RWPE2 (cell line): ENCODE results near the gene PDZRN4.

Experiments
- ATAC-seq: fragments of 200-7000 bp; cut with Tn5 transposase; 3 replicates; pipeline ENCODE4 v1.9.1; 2021; ENCODE audit warnings: low read depth
- DNase-seq: peaks from one replicate; pipeline ENCODE4 v3.0.0-alpha.2; 2020; ENCODE audit warnings: low spot score
- H3K27ac ChIP-seq: fragments of 450-650 bp; 2 replicates; pipeline ENCODE4 v1.5.1; 2017; ENCODE audit warnings: mild to moderate bottlenecking; ENCODE audit not compliant: poor library complexity, severe bottlenecking
- H3K27me3 ChIP-seq: fragments of 250-450 bp; sonication (Bioruptor Pico); 2 replicates; pipeline ENCODE4 v1.5.1; 2021; ENCODE audit warnings: mild to moderate bottlenecking, moderate library complexity; ENCODE audit not compliant: insufficient read depth, poor library complexity, severe bottlenecking
- H3K36me3 ChIP-seq: fragments of 250-450 bp; sonication (Bioruptor Pico); 2 replicates; pipeline ENCODE4 v1.5.1; 2020; ENCODE audit warnings: low read depth, mild to moderate bottlenecking, moderate library complexity
- H3K4me1 ChIP-seq: fragments of 250-450 bp; sonication (Bioruptor Pico); 2 replicates; pipeline ENCODE4 v1.5.1; 2021; ENCODE audit warnings: mild to moderate bottlenecking, moderate library complexity; ENCODE audit not compliant: insufficient read depth, poor library complexity, severe bottlenecking
- H3K4me3 ChIP-seq: fragments of 250-450 bp; sonication (Bioruptor Pico); 2 replicates; pipeline ENCODE4 v1.5.1; 2021; ENCODE audit warnings: mild to moderate bottlenecking, moderate library complexity; ENCODE audit not compliant: severe bottlenecking
- H3K9me3 ChIP-seq: fragments of 250-450 bp; sonication (Bioruptor Pico); 2 replicates; pipeline ENCODE4 v1.5.1; 2021; ENCODE audit warnings: mild to moderate bottlenecking, moderate library complexity; ENCODE audit not compliant: severe bottlenecking
- TF ChIP-seq, protein P1 (sequence below): fragments of 450-650 bp; IDR thresholded peaks from one replicate; pipeline ENCODE4 v1.5.1; 2017; ENCODE audit warnings: mild to moderate bottlenecking, moderate library complexity; ENCODE audit not compliant: poor library complexity, severe bottlenecking

Gene PDZRN4

DNA sequence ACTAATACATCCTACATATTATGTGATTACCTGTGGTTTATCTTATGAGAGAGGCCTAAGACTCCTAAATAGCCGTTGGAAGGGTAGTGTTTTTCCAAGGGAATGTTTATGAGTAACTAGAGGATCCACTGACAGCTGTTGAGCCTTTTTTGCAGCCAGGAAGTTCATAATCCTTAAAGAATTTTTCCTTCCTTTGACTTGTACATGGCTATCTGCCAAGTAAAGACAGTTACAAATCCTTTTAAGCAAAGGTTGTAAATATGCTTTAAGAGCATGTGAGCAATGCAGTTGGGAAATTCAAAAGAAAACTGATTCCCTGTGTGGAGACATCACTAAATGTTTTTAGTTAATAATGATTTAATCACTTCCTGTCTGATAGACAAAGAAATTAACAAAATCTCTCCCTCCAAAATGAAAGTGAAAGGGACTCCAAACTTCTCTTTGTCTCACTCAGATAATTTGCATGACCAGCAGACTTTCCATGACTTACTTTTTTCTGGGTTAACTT, 333.8 kb downstream of the PDZRN4 start:
- H3K9me3 ChIP-seq, result no peaks in the 10 kb centered on the region
- DNase-seq (no peak), ATAC-seq (peak; percentile 96)
- H3K27ac ChIP-seq, result peak overlapping the region; percentile 85
- no peaks in the 10 kb centered on the region for H3K36me3 ChIP-seq
- no peak overlapping the region for H3K4me3 ChIP-seq
- H3K4me1 ChIP-seq, result peaks cover 15% of the 10 kb centered on the region
- TF ChIP-seq, protein P1, sequence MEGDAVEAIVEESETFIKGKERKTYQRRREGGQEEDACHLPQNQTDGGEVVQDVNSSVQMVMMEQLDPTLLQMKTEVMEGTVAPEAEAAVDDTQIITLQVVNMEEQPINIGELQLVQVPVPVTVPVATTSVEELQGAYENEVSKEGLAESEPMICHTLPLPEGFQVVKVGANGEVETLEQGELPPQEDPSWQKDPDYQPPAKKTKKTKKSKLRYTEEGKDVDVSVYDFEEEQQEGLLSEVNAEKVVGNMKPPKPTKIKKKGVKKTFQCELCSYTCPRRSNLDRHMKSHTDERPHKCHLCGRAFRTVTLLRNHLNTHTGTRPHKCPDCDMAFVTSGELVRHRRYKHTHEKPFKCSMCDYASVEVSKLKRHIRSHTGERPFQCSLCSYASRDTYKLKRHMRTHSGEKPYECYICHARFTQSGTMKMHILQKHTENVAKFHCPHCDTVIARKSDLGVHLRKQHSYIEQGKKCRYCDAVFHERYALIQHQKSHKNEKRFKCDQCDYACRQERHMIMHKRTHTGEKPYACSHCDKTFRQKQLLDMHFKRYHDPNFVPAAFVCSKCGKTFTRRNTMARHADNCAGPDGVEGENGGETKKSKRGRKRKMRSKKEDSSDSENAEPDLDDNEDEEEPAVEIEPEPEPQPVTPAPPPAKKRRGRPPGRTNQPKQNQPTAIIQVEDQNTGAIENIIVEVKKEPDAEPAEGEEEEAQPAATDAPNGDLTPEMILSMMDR, result no peak
- H3K27me3 ChIP-seq, result no peaks in the 10 kb centered on the region

DNA sequence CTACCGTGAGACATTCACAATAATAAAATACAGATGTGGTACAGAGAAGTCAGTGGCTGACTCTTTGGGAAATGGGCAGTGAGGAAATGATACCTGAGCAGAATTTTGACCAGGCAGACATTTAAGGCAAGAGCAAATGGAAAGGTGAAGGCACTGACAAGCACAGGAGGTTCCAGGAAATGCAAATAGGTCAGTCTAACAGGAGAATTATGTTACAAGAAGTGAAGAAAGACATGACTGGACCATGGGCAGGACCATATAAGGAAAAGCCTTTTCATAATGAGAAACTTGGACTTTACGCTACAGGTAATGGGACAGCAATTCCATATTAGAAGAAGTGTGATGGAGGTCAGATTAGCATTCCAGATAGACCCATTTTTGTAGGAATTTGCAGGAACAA, 338.9 kb downstream of the PDZRN4 start:
- TF ChIP-seq, protein P1, result no peak
- H3K4me3 ChIP-seq, result no peak overlapping the region
- H3K4me1 ChIP-seq, result peaks cover 5% of the 10 kb centered on the region
- no peak for ATAC-seq
- H3K27me3 ChIP-seq, result no peaks in the 10 kb centered on the region
- no peaks in the 10 kb centered on the region for H3K9me3 ChIP-seq
- H3K36me3 ChIP-seq, result no peaks in the 10 kb centered on the region
- no peak for DNase-seq
- no peak overlapping the region for H3K27ac ChIP-seq

DNA sequence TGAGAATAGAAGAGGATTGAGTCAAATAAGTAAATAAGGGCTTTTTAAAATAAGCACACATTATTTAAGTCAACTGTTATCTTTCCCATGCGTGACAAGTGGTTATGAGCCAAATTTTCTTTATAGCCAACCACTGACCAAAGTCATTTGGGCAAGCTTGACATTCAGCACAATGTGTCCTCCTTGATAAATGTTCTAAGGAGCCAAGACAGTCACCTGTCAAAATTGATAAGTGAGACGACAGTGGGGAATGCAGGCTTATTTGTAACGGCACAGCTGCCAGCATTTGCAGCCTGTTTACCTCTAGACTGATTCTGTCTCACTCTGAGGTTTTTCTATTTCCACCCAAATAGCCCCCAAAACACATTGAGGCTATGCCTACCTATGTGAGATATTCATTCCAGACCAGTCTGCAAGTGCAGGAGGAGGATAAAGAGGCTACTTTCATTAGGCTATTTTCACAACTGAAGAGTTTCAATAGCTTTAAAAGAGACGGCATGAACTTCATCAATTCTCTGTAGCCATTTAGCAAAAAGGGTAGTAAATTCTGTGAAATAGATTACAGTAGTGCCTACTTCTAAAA, 339.5 kb downstream of the PDZRN4 start:
- Histone ChIP-seq H3K9me3 (no peaks in the 10 kb centered on the region), H3K27me3 (no peaks in the 10 kb centered on the region), H3K4me1 (no peaks in the 10 kb centered on the region), H3K4me3 (no peak overlapping the region), H3K27ac (no peak overlapping the region), H3K36me3 (no peaks in the 10 kb centered on the region)
- DNase-seq (no peak), ATAC-seq (no peak)
- TF ChIP-seq, protein P1, result no peak

DNA sequence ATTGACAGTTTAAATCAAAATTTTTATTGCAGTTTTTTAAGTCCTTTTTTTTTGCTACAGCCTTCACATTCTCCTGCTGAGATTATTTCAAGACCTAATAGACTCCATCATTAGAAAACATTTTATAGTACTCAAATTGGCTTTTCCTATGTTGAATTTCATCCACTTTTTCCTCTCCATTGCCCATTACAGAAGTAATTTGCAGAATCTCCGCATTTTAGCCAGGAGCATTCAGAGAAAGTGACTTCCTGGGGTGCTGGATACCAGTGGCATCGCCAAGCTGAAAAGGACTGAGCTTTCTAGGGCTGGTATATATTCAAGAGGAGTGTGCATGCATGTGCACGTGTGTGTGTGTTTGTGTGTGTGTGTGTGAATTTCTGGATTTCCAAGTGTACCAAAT, 340.8 kb downstream of the PDZRN4 start:
- H3K4me3 ChIP-seq, result no peak overlapping the region
- TF ChIP-seq, protein P1, result no peak
- H3K36me3 ChIP-seq, result no peaks in the 10 kb centered on the region
- no peaks in the 10 kb centered on the region for H3K4me1 ChIP-seq
- ATAC-seq (no peak), DNase-seq (no peak)
- H3K27me3 ChIP-seq, result no peaks in the 10 kb centered on the region
- H3K27ac ChIP-seq, result no peak overlapping the region
- H3K9me3 ChIP-seq, result no peaks in the 10 kb centered on the region

DNA sequence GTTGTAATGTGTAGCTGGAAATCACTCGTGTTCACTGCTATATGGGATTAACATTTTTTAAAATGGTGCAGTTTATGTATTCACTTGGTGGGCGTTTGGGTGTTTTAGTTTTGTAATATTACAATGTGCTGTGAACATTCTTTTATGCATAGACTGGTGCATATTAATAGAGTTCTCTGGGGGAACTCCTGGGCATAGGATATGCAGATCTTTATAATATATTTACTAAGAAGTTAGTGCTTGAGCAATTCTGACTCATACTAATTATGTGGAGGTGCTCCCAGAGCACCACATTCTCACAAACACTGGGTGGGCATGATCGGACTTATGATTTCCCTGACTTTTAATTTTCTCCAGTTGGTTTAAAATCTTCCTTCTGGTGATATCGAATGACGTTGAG, 342.3 kb downstream of the PDZRN4 start:
- DNase-seq, result no peak

More for the DNA sequence above, 342.3 kb downstream of the PDZRN4 start:
- ATAC-seq, result no peak
- TF ChIP-seq, protein P1, result no peak
- Histone ChIP-seq H3K36me3 (no peaks in the 10 kb centered on the region), H3K9me3 (no peaks in the 10 kb centered on the region), H3K4me1 (no peaks in the 10 kb centered on the region), H3K27ac (no peak overlapping the region), H3K27me3 (no peaks in the 10 kb centered on the region), H3K4me3 (no peak overlapping the region)
